Mucosa of stomach (tissue), 1 donor: ENCODE measurements around the gene CYB5R4.
"Not testable (repeated sequence)": the region's sequence is repeated elsewhere in the genome, so short reads cannot be mapped to it uniquely, and the experiment has no call there.

Experiments
- H3K27me3 ChIP-seq: one replicate; pipeline ENCODE4 v1.7.0; 2013; ENCODE audit warnings: mild to moderate bottlenecking, low read length; ENCODE audit not compliant: control insufficient read depth, insufficient read depth
- H3K36me3 ChIP-seq: one replicate; pipeline ENCODE4 v1.7.0; 2013; ENCODE audit warnings: low read length; ENCODE audit not compliant: control insufficient read depth, insufficient read depth
- H3K4me1 ChIP-seq: one replicate; pipeline ENCODE4 v1.7.0; 2013; ENCODE audit warnings: mild to moderate bottlenecking, low read length; ENCODE audit not compliant: control insufficient read depth, insufficient read depth
- H3K4me3 ChIP-seq: one replicate; pipeline ENCODE4 v1.7.0; 2013; ENCODE audit warnings: low read length
- H3K9ac ChIP-seq: one replicate; pipeline ENCODE4 v1.7.0; 2013; ENCODE audit warnings: mild to moderate bottlenecking, low read length, moderate library complexity
- H3K9me3 ChIP-seq: one replicate; pipeline ENCODE4 v1.7.0; 2013; ENCODE audit warnings: mild to moderate bottlenecking, low read length, moderate library complexity; ENCODE audit not compliant: control insufficient read depth
- donor health status: Pancreatic carcinoma.

The CYB5R4 gene

GRCh38 chr6:83891586-83891985, 32.1 kb downstream of the CYB5R4 start:
- Histone ChIP-seq H3K4me3 (no peak overlapping the region), H3K36me3 (no peaks in the 10 kb centered on the region), H3K9ac (no peak overlapping the region), H3K4me1 (no peaks in the 10 kb centered on the region), H3K27me3 (no peaks in the 10 kb centered on the region), H3K9me3 (no peaks in the 10 kb centered on the region)

DNA sequence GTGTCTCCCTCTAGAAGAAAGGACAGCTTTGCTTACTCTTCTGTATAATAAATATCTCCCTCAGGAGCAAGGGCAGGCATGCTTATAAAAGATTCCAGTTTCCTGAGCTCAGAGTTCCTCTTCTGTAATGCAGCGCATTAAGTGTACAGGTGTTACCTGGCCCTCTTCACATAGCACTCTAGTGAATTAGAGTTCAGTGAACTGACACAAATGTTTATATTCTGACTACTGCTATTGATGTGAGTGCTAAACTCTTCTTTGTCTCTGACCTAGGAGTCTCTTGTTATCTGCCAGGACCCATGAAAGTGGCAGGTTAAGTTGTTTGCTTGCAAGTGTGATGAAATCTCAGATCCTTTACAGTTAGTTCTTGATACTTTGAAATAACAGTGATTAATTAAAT, 33.5 kb downstream of the CYB5R4 start:
- no peaks in the 10 kb centered on the region for H3K36me3 ChIP-seq
- no peak overlapping the region for H3K9ac ChIP-seq
- H3K4me3 ChIP-seq, result no peak overlapping the region
- H3K9me3 ChIP-seq, result no peaks in the 10 kb centered on the region
- H3K27me3 ChIP-seq, result no peaks in the 10 kb centered on the region
- no peaks in the 10 kb centered on the region for H3K4me1 ChIP-seq

- not testable (repeated sequence) for H3K4me3 ChIP-seq, H3K4me1 ChIP-seq, H3K36me3 ChIP-seq, H3K9ac ChIP-seq, H3K9me3 ChIP-seq, H3K27me3 ChIP-seq
These were observed 37.6 kb downstream of the CYB5R4 start for GRCh38 chr6:83897094-83897493.

GRCh38 chr6:83901624-83902023, 42.1 kb downstream of the CYB5R4 start:
- Histone ChIP-seq H3K4me1 (no peaks in the 10 kb centered on the region), H3K4me3 (no peak overlapping the region), H3K27me3 (no peaks in the 10 kb centered on the region), H3K36me3 (no peaks in the 10 kb centered on the region), H3K9ac (no peak overlapping the region), H3K9me3 (no peaks in the 10 kb centered on the region)

DNA sequence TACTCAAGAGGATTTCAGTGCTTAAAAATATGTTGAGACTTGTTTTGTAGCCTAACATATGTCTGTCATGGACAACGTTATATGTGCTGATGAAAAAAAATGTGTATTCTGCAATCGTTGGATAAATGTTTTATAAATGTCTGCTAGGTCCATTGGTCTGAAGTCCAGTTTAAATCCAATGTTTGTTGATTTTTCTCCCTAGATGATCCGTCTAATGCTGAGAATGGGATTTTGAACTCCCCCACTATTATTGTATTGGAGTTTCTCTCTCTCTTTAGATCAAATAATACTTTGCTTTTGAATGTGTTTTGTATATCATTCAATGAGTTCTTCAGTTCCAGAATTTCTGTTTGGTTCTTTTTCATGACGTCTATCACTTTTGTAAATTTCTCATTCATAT, 44.9 kb downstream of the CYB5R4 start:
- H3K9ac ChIP-seq, result no peak overlapping the region
- H3K9me3 ChIP-seq, result no peaks in the 10 kb centered on the region

GRCh38 chr6:83905648-83906047, 46.2 kb downstream of the CYB5R4 start:
- no peak overlapping the region for H3K4me3 ChIP-seq
- no peaks in the 10 kb centered on the region for H3K27me3 ChIP-seq
- no peak overlapping the region for H3K9ac ChIP-seq
- H3K9me3 ChIP-seq, result no peaks in the 10 kb centered on the region
- H3K4me1 ChIP-seq, result no peaks in the 10 kb centered on the region
- H3K36me3 ChIP-seq, result no peaks in the 10 kb centered on the region

More for the DNA sequence above, 44.9 kb downstream of the CYB5R4 start:
- H3K27me3 ChIP-seq, result no peaks in the 10 kb centered on the region
- no peak overlapping the region for H3K4me3 ChIP-seq
- no peaks in the 10 kb centered on the region for H3K4me1 ChIP-seq
- no peaks in the 10 kb centered on the region for H3K36me3 ChIP-seq

DNA sequence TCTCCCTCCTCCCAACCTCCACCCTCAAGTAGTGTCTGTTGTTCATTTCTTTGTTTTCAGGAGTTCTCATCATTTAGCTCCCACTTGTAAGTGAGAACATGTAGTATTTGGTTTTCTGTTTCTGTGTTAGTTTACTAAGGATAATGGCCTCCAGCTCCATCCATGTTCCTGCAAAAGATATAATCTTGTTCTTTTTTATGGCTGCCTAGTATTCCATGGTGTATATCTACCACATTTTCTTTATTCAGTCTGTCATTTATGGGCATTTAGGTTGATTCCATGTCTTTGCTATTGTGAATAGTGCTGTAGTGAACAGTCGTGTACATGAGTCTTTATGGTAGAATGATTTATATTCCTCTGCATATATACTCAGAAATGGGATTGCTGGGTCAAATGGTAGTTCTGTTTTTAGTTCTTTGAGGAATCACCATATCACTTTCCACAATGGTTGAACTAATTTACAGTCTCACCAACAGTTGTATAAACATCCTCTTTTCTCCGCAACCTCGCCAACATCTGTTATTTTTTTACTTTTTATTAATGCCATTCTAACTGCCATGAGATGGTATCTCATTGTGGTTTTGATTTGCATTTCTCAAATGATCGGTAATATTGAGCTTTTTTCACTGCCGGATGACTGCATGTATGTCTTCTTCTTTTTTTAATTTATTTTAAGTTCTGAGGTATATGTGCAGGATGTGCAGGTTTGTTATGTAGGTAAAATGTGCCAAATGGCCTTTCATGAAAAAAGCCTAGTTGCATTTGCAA, 48.3 kb downstream of the CYB5R4 start:
- not testable (repeated sequence) for H3K4me3 ChIP-seq, H3K9ac ChIP-seq, H3K27me3 ChIP-seq, H3K4me1 ChIP-seq, H3K36me3 ChIP-seq, H3K9me3 ChIP-seq

DNA sequence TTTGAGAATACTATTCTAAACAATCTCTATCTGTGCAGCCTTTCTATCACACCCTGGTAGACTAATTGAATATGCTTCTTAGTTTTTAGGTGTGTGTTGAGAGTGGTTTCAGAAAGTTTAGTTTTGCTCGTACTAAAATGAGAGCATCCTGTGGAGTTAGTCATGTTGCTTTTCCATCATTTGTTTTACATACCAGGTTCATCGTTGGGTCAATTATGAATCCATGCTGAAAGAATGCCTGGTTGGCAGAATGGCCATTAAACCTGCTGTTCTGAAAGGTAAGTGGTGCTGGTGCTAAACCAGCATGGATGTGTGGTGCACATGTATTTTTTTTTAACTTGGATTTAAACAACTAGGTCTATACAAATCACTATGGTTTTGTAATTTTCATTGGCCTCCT, 49.3 kb downstream of the CYB5R4 start:
- H3K4me1 ChIP-seq, result no peaks in the 10 kb centered on the region
- H3K9ac ChIP-seq, result no peak overlapping the region
- H3K36me3 ChIP-seq, result no peaks in the 10 kb centered on the region
- H3K4me3 ChIP-seq, result no peak overlapping the region
- no peaks in the 10 kb centered on the region for H3K9me3 ChIP-seq
- no peaks in the 10 kb centered on the region for H3K27me3 ChIP-seq

DNA sequence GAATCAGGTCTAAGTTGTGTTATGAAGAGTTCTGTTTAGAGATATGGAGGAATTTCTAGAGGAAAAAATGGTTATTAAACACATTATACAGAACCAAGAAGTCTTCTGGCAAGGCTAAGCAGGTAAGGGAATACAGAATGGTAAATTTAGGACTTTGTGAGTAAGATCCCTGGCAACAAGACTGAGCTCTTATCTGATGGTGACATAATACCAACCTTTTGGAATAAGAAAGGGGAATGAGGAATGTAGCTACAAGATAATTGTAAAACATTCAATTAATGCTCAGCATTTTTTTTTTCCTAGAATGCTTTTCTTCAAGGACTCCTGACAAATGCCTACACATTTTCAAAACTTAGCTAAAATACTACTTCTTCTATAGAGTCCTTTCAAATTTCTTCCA, 51.8 kb downstream of the CYB5R4 start:
- Histone ChIP-seq H3K9me3 (no peaks in the 10 kb centered on the region), H3K4me1 (no peaks in the 10 kb centered on the region), H3K36me3 (no peaks in the 10 kb centered on the region), H3K4me3 (no peak overlapping the region), H3K9ac (no peak overlapping the region), H3K27me3 (no peaks in the 10 kb centered on the region)

GRCh38 chr6:83914953-83915352, 55.5 kb downstream of the CYB5R4 start:
- Histone ChIP-seq H3K4me3 (no peak overlapping the region), H3K9me3 (no peaks in the 10 kb centered on the region), H3K4me1 (no peaks in the 10 kb centered on the region), H3K9ac (no peak overlapping the region), H3K36me3 (no peaks in the 10 kb centered on the region), H3K27me3 (no peaks in the 10 kb centered on the region)

GRCh38 chr6:83917001-83917400, 57.5 kb downstream of the CYB5R4 start:
- H3K27me3 ChIP-seq, result no peaks in the 10 kb centered on the region
- H3K9ac ChIP-seq, result no peak overlapping the region
- no peaks in the 10 kb centered on the region for H3K9me3 ChIP-seq
- no peak overlapping the region for H3K4me3 ChIP-seq
- no peaks in the 10 kb centered on the region for H3K4me1 ChIP-seq
- H3K36me3 ChIP-seq, result no peaks in the 10 kb centered on the region

GRCh38 chr6:83920017-83920416, 60.5 kb downstream of the CYB5R4 start:
- Histone ChIP-seq H3K27me3 (no peaks in the 10 kb centered on the region), H3K36me3 (no peaks in the 10 kb centered on the region), H3K9ac (no peak overlapping the region), H3K9me3 (no peaks in the 10 kb centered on the region), H3K4me1 (no peaks in the 10 kb centered on the region), H3K4me3 (no peak overlapping the region)

- no peaks in the 10 kb centered on the region for H3K4me1 ChIP-seq
- no peaks in the 10 kb centered on the region for H3K9me3 ChIP-seq
- H3K27me3 ChIP-seq, result no peaks in the 10 kb centered on the region
- H3K36me3 ChIP-seq, result no peaks in the 10 kb centered on the region
- H3K9ac ChIP-seq, result no peak overlapping the region
- no peak overlapping the region for H3K4me3 ChIP-seq
These were observed 61.8 kb downstream of the CYB5R4 start for GRCh38 chr6:83921315-83921714.
